ENCODE data around the gene XYLB. TPM values are rescaled to one million over a fixed set of nuclear protein-coding genes. Genes with fewer than 3 reads are reported as not detected.

XYLB gene
- total RNA-seq, 2 donors from 2014 or later = 4.7 to 6.3 TPM

DNA sequence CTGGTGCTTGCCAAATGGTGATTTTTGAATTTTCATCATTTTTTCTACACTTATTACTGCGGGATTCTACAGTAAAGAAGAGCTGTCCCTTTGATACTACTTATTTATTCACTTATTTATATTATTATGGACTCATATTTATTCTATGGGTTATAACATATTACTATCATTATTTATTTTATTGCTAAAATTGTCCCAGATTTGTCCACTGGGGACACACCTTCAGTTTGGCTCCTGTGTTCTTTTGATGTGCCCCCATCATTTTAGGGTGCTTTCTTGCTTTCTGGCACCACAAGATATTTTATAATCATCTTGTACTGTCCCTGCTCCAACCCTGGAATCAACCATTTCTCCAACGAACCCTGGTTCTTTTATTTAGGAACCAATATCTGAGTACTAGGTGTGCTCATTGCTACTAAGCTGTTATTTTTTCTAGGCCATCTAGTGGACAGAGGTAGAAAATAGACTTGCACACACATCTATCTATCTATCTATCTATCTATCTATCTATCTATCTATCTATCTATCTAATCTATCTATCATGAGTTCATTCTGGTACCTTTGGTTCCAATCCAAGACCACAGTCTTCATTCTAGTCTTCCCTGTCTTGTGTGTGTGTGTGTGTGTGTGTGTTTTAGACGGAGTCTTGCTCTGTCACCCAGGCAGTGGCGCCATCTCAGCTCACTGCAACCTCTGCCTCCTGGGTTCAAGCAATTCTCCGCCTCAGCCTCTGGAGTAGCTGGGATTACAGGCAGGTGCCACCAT lies 48.5 kb upstream of the XYLB start:
- H3K4me1 Mint-ChIP-seq = peaks cover 33% of the 10 kb centered on the region
- H3K4me3 ChIP-seq (ENCODE audit: low read length) = no peak overlapping the region
- WGBS, 2 experiments (ENCODE audit: insufficient coverage in 1 of 2, insufficient read length in 1 of 2) = 90 to 94% methylated on average over 2 to 5 of the region's 5 CpGs
- H3K9me3 Mint-ChIP-seq = no peaks in the 10 kb centered on the region
- no peak overlapping the region for H3K27ac ChIP-seq (ENCODE audit: low read depth, low read length)
- H3K9me3 ChIP-seq (ENCODE audit: control insufficient read depth, low read length) = no peaks in the 10 kb centered on the region
- DNase-seq = no peak
- H3K27me3 ChIP-seq (ENCODE audit: control insufficient read depth, insufficient read depth, low read length, poor library complexity, severe bottlenecking) = no peaks in the 10 kb centered on the region
- no peak overlapping the region for H3K27ac Mint-ChIP-seq
- no peak overlapping the region for H3K9ac ChIP-seq (ENCODE audit: extremely low read depth, low read length, poor library complexity, severe bottlenecking)
- TF ChIP-seq, protein P1, sequence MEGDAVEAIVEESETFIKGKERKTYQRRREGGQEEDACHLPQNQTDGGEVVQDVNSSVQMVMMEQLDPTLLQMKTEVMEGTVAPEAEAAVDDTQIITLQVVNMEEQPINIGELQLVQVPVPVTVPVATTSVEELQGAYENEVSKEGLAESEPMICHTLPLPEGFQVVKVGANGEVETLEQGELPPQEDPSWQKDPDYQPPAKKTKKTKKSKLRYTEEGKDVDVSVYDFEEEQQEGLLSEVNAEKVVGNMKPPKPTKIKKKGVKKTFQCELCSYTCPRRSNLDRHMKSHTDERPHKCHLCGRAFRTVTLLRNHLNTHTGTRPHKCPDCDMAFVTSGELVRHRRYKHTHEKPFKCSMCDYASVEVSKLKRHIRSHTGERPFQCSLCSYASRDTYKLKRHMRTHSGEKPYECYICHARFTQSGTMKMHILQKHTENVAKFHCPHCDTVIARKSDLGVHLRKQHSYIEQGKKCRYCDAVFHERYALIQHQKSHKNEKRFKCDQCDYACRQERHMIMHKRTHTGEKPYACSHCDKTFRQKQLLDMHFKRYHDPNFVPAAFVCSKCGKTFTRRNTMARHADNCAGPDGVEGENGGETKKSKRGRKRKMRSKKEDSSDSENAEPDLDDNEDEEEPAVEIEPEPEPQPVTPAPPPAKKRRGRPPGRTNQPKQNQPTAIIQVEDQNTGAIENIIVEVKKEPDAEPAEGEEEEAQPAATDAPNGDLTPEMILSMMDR (conservative IDR thresholded peaks at IDR 0.05) = peak; percentile 62
- H3K4me3 Mint-ChIP-seq = no peak overlapping the region
- H3K36me3 ChIP-seq (ENCODE audit: control insufficient read depth, insufficient read depth, low read length) = no peaks in the 10 kb centered on the region
- H3K4me1 ChIP-seq (ENCODE audit: control insufficient read depth, insufficient read depth, low read length) = peaks cover 5% of the 10 kb centered on the region
- no peaks in the 10 kb centered on the region for H3K36me3 Mint-ChIP-seq (ENCODE audit: low read depth)
- no peaks in the 10 kb centered on the region for H3K27me3 Mint-ChIP-seq (ENCODE audit: insufficient read depth)

DNA sequence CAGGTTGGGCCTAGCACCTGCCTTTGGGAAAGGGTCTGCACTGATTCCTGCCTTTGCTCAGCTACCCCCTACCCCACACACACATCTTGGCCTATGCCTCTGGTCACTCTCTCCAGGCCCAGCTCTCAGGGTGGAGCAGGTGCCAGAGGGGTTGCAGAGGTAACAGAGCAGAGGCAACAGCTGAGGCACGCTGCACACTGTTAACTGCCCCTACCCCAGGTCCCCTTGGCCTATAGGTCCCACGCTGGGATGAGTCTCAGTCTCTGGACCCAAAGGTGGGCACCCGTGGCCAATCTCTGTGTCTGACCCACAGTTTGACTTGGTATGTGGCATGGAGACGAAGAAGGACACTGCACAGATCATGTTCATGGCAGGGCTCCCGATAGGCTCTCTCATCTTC lies 39.6 kb upstream of the XYLB start:
- no peak overlapping the region for H3K27ac Mint-ChIP-seq
- Histone ChIP-seq H3K4me1 (ENCODE audit: control insufficient read depth, insufficient read depth, low read length) (no peaks in the 10 kb centered on the region), H3K9me3 (ENCODE audit: control insufficient read depth, low read length) (no peaks in the 10 kb centered on the region), H3K36me3 (ENCODE audit: control insufficient read depth, insufficient read depth, low read length) (no peaks in the 10 kb centered on the region), H3K4me3 (ENCODE audit: low read length) (no peak overlapping the region), H3K9ac (ENCODE audit: extremely low read depth, low read length, poor library complexity, severe bottlenecking) (no peak overlapping the region), H3K27ac (ENCODE audit: low read depth, low read length) (no peak overlapping the region), H3K27me3 (ENCODE audit: control insufficient read depth, insufficient read depth, low read length, poor library complexity, severe bottlenecking) (no peaks in the 10 kb centered on the region)
- H3K36me3 Mint-ChIP-seq (ENCODE audit: low read depth) = no peaks in the 10 kb centered on the region
- 94 to 100% methylated on average over 1 to 5 of the region's 5 CpGs for WGBS, 2 experiments (ENCODE audit: insufficient coverage in 1 of 2, insufficient read length in 1 of 2)
- peaks cover 21% of the 10 kb centered on the region for H3K27me3 Mint-ChIP-seq (ENCODE audit: insufficient read depth)
- TF ChIP-seq, protein P1 (conservative IDR thresholded peaks at IDR 0.05) = no peak
- no peak overlapping the region for H3K4me3 Mint-ChIP-seq
- no peak for DNase-seq
- H3K4me1 Mint-ChIP-seq = peaks cover 5% of the 10 kb centered on the region
- H3K9me3 Mint-ChIP-seq = peaks cover 6% of the 10 kb centered on the region

DNA sequence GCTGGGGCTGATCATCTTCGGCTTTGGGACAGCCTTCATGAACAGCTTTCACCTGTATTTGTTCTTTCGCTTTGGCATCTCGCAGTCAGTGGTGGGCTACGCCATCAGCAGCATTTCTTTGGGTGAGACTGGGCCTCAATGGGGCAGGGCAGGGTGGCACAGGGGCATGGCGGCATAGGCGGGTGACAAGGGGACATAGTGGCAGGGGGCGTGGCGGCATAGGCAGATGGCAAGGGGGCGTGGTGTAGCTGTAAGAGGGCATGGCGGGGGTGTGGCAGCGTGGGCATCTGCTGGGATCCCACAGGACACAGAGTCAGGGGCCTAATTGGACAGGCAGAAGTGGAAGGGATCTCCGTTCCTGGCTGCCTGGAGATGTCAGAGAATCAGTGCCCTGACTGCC lies 39.0 kb upstream of the XYLB start:
- no peaks in the 10 kb centered on the region for H3K4me1 ChIP-seq (ENCODE audit: control insufficient read depth, insufficient read depth, low read length)
- WGBS, 2 experiments (ENCODE audit: insufficient coverage in 1 of 2, insufficient read length in 1 of 2) = 93 to 100% methylated on average over 4 to 12 of the region's 12 CpGs

More for the DNA sequence above, 39.0 kb upstream of the XYLB start:
- no peak overlapping the region for H3K27ac Mint-ChIP-seq
- H3K27me3 Mint-ChIP-seq (ENCODE audit: insufficient read depth) = peaks cover 21% of the 10 kb centered on the region
- no peak overlapping the region for H3K9ac ChIP-seq (ENCODE audit: extremely low read depth, low read length, poor library complexity, severe bottlenecking)
- DNase-seq = no peak
- peaks cover 5% of the 10 kb centered on the region for H3K4me1 Mint-ChIP-seq
- H3K27me3 ChIP-seq (ENCODE audit: control insufficient read depth, insufficient read depth, low read length, poor library complexity, severe bottlenecking) = no peaks in the 10 kb centered on the region
- H3K4me3 ChIP-seq (ENCODE audit: low read length) = no peak overlapping the region
- H3K4me3 Mint-ChIP-seq = no peak overlapping the region
- TF ChIP-seq, protein P1 (conservative IDR thresholded peaks at IDR 0.05) = no peak
- H3K27ac ChIP-seq (ENCODE audit: low read depth, low read length) = no peak overlapping the region
- H3K36me3 Mint-ChIP-seq (ENCODE audit: low read depth) = no peaks in the 10 kb centered on the region
- H3K36me3 ChIP-seq (ENCODE audit: control insufficient read depth, insufficient read depth, low read length) = no peaks in the 10 kb centered on the region
- no peaks in the 10 kb centered on the region for H3K9me3 ChIP-seq (ENCODE audit: control insufficient read depth, low read length)
- peaks cover 6% of the 10 kb centered on the region for H3K9me3 Mint-ChIP-seq

Data from endodermal cell (in vitro differentiated cells).